HepG2 (cell line): ENCODE measurements around the gene ZNF488. TPM values are rescaled to one million over a fixed set of nuclear protein-coding genes. Genes with fewer than 3 reads are reported as not detected.
A peak's percentile ranks its signal among the peaks of the same experiment; 100 is the strongest.

ENCODE experiments used
- ATAC-seq: fragments of 200-7000 bp; cut with Tn5 transposase; 3 replicates; pipeline ENCODE4 v1.9.1; 2020; ENCODE audit warnings: mild to moderate bottlenecking, moderate library complexity
- BruUV-seq: library from RNA; stranded (reverse); fragments of 400-500 nt; replicated peaks from 2 replicates; lab custom pipeline; 2021; lab: Mats Ljungman, UMichigan
- CTCF ChIA-PET: fragments of 300-600 bp; formaldehyde crosslinking; extraction: SDS; loops from one replicate; lab custom pipeline; 2021; ENCODE audit warnings: low total read pairs, inconsistent platforms, low intra/inter-chr PET ratio; lab: Yijun Ruan, JAX
- POLR2A ChIA-PET: fragments of 350-600 bp; sonication (Branson Sonifier 250); formaldehyde crosslinking; loops from one replicate; lab custom pipeline; 2020; ENCODE audit warnings: antibody characterized with exemption, inconsistent platforms; lab: Yijun Ruan, JAX
- DNase-seq: peaks from one replicate; pipeline ENCODE4 v3.0.0-alpha.2; 2015; ENCODE audit warnings: low spot score
- FAIRE-seq: peaks from 3 replicates; lab custom pipeline; 2011; peaks lifted over from hg19 to GRCh38; lab: Jason Lieb, UNC
- H2AFZ ChIP-seq: one replicate; pipeline ENCODE4 v1.6.1; 2011; ENCODE audit warnings: low read length, inconsistent platforms
- H3K27ac ChIP-seq: fragments of 300-600 bp; 3 replicates; pipeline ENCODE4 v1.8.0; 2011; ENCODE audit warnings: mixed run types, mild to moderate bottlenecking, mixed read lengths, low read length, inconsistent platforms; ENCODE audit not compliant: insufficient read depth; ENCODE audit errors: extremely low read length
- H3K27me3 ChIP-seq, 2 experiments: fragments of 200-600 bp in 1 of 2; 2 replicates in 1 of 2; 3 replicates in 1 of 2; pipeline versions ENCODE4 v1.6.0 to v1.8.0; 2011; ENCODE audit warnings: low read length in 2 of 2, mild to moderate bottlenecking in 2 of 2, moderate library complexity in 2 of 2, inconsistent platforms in 1 of 2; ENCODE audit not compliant: insufficient read depth in 2 of 2, control insufficient read depth in 1 of 2
- H3K36me3 ChIP-seq, 2 experiments: fragments of 200-600 bp in 1 of 2; replicated peaks in 1 of 2; 2 replicates in 1 of 2; 3 replicates in 1 of 2; pipeline versions ENCODE4 v1.5.1 to v1.8.0; 2011; ENCODE audit warnings: low read length in 2 of 2, inconsistent platforms in 1 of 2; ENCODE audit not compliant: insufficient read depth in 2 of 2, control insufficient read depth in 1 of 2
- H3K4me1 ChIP-seq: 2 replicates; pipeline ENCODE4 v1.5.1; 2012; ENCODE audit warnings: low read length, inconsistent platforms; ENCODE audit not compliant: insufficient read depth
- H3K4me2 ChIP-seq: 2 replicates; pipeline ENCODE4 v1.6.0; 2011; ENCODE audit warnings: low read depth, low read length, inconsistent platforms
- H3K4me3 ChIP-seq, 3 experiments: fragments of 200-600 bp in 1 of 3; sonication (generic), shearing (Covaris generic) in 1 of 3; replicated peaks in 1 of 3; 2 replicates each; pipeline ENCODE4 v1.5.1; 2011 to 2016; ENCODE audit warnings: low read length in 3 of 3, inconsistent platforms in 2 of 3, low read depth in 2 of 3, mild to moderate bottlenecking in 2 of 3, control low read depth in 1 of 3, mixed read lengths in 1 of 3; ENCODE audit not compliant: insufficient read depth in 1 of 3
- H3K79me2 ChIP-seq: one replicate; pipeline ENCODE4 v1.6.1; 2011; ENCODE audit warnings: low read length, inconsistent platforms; ENCODE audit not compliant: insufficient read depth
- H3K9ac ChIP-seq: 2 replicates; pipeline ENCODE4 v1.6.0; 2011; ENCODE audit warnings: mild to moderate bottlenecking, low read depth, low read length, inconsistent platforms; ENCODE audit not compliant: insufficient read depth
- H3K9me3 ChIP-seq: 2 replicates; pipeline ENCODE4 v1.5.1; 2012; ENCODE audit warnings: mild to moderate bottlenecking, low read length
- H4K20me1 ChIP-seq: 2 replicates; pipeline ENCODE4 v1.6.0; 2011; ENCODE audit warnings: inconsistent platforms, mild to moderate bottlenecking, low read length, moderate library complexity; ENCODE audit not compliant: insufficient read depth
- CHD4 ChIP-seq: fragments of 200-600 bp; sonication (generic); IDR thresholded peaks from 2 replicates; pipeline ENCODE4 v1.7.0; 2017; ENCODE audit warnings: mild to moderate bottlenecking, low read length, borderline replicate concordance
- FOXA1 ChIP-seq, 2 experiments: fragments of 450-650 bp in 1 of 2; sonication (generic) in 1 of 2; formaldehyde crosslinking in 1 of 2; IDR thresholded peaks; 2 replicates each; pipeline versions ENCODE4 v1.4.0 to v1.6.1; 2016 to 2020; ENCODE audit warnings: missing genetic modification reagents in 1 of 2
- GATA4 ChIP-seq: sonication (generic); IDR thresholded peaks from 2 replicates; pipeline ENCODE4 v1.6.1; 2016; ENCODE audit warnings: antibody characterized with exemption, low read depth, borderline replicate concordance
- MTA3 ChIP-seq: sonication (generic); formaldehyde crosslinking; IDR thresholded peaks from 2 replicates; pipeline ENCODE4 v1.4.0; 2020; ENCODE audit warnings: missing genetic modification reagents
- SNAI1 ChIP-seq: sonication (generic); formaldehyde crosslinking; IDR thresholded peaks from 2 replicates; pipeline ENCODE4 v1.5.0; 2020; ENCODE audit warnings: mild to moderate bottlenecking, missing genetic modification reagents, borderline replicate concordance
- ZFP36L2 ChIP-seq: sonication (generic); formaldehyde crosslinking; IDR thresholded peaks from 2 replicates; pipeline ENCODE4 v1.4.0; 2020; ENCODE audit warnings: missing genetic modification reagents
- ZNF496 ChIP-seq: sonication (generic); formaldehyde crosslinking; IDR thresholded peaks from 2 replicates; pipeline ENCODE4 v1.8.1; 2023; ENCODE audit warnings: mild to moderate bottlenecking, moderate library complexity, missing genetic modification reagents; ENCODE audit not compliant: insufficient replicate concordance
- ZNF569 ChIP-seq: sonication (generic); formaldehyde crosslinking; IDR thresholded peaks from 2 replicates; pipeline ENCODE4 v1.5.0; 2020; ENCODE audit warnings: mild to moderate bottlenecking, missing genetic modification reagents, moderate library complexity, borderline replicate concordance
- ZNF775 ChIP-seq: sonication (generic); formaldehyde crosslinking; IDR thresholded peaks from 2 replicates; pipeline ENCODE4 v1.4.0; 2020; ENCODE audit warnings: missing genetic modification reagents, mild to moderate bottlenecking, moderate library complexity, borderline replicate concordance
- ZSCAN21 ChIP-seq: sonication (generic); formaldehyde crosslinking; IDR thresholded peaks from 2 replicates; pipeline ENCODE4 v1.8.0; 2022; ENCODE audit warnings: mild to moderate bottlenecking, missing genetic modification reagents, moderate library complexity, borderline replicate concordance
- WGBS: methylation state at CpG from one replicate; pipeline ENCODE4 v1.1.6; 2017; ENCODE audit warnings: low lambda C conversion rate; 5-methylcytosine and 5-hydroxymethylcytosine counted together
- in situ Hi-C: cut with HindIII; loops from 2 replicates; pipeline ENCODE4 v1.10.0; 2017; ENCODE audit warnings: low pct_unique_long_range_greater_than_20kb; ENCODE audit not compliant: extremely low pct_ligation_motif_present
- intact Hi-C: fragments of 100-400 bp; cut with micrococcal nuclease; formaldehyde crosslinking; loops from one replicate; pipeline ENCODE4 v1.10.0; 2022; ENCODE audit not compliant: unreplicated experiment
- polyA plus RNA-seq, 8 experiments: library from polyadenylated mRNA; depleted of rRNA in 3 of 8; stranded (reverse) in 7 of 8; unstranded in 1 of 8; fragments of >200 nt; fragmentation: Illumina TruSeq in 4 of 8; extraction: Trizol in 4 of 8; gene quantifications; 2 replicates each; pipeline versions ENCODE4 v1.2.1 to v1.2.3, GENCODE V29; 2011 to 2016; ENCODE audit warnings: low read depth in 4 of 8, missing spikeins in 1 of 8, mixed read lengths in 1 of 8; ENCODE audit not compliant: insufficient read depth in 1 of 8
- total RNA-seq, 5 experiments: library from RNA; depleted of rRNA; stranded (reverse); fragments of >200 nt; fragmentation: Illumina TruSeq; extraction: Trizol; gene quantifications; 2 replicates each; pipeline ENCODE4 v1.2.3, GENCODE V29; 2016; ENCODE audit warnings: low read depth in 1 of 5
- TF ChIP-seq, protein P1 (sequence below): sonication (generic); formaldehyde crosslinking; IDR thresholded peaks from 2 replicates; pipeline ENCODE4 v1.5.0; 2020; ENCODE audit warnings: missing genetic modification reagents, mild to moderate bottlenecking, borderline replicate concordance
- TF ChIP-seq, protein P2 (sequence below): sonication (generic); formaldehyde crosslinking; IDR thresholded peaks from 2 replicates; pipeline ENCODE4 v1.5.0; 2020; ENCODE audit warnings: mild to moderate bottlenecking, missing genetic modification reagents, borderline replicate concordance
- TF ChIP-seq, protein P3 (sequence below): sonication (generic); formaldehyde crosslinking; IDR thresholded peaks from 2 replicates; pipeline ENCODE4 v1.4.0; 2020; ENCODE audit warnings: mild to moderate bottlenecking, missing genetic modification reagents

The ZNF488 gene
- total and polyA plus RNA-seq, 2 of the 13 experiments (the other 11 are each of a cell fraction or from before 2014, with no cell fraction given), result 0.13 to 0.15 TPM

DNA sequence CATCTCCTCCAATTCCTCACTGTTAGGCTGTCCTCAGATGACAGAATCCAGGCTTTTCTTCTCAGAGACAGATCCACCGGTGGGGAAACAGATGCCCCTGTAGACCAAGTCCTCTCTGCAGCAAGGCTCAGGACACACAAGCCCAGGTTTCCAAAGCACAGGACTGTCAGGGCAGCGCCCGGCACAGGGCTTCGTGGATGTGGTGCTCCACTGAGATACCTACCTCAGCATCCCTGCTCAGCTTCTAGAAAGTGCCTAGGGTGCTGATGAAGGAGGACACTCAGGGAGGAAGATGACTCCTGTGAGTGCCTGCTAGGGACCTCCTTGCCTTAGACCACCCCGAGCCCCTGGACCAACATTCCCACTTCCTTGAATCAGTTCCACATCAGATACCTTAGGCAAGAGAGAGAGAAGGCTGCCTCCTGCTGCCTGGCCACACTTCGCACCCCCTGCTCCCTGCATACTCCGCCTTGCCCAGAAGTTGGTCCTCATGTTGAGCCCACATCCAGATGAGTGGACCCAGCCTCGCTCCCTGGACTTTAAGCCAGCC, 44.8 kb downstream of the ZNF488 start:
- no peak for TF ChIP-seq FOXA1 (IDR thresholded peaks at IDR 0.05)
- no peak for TF ChIP-seq FOXA1 (CRISPR knock-in tag; IDR thresholded peaks at IDR 0.05)
- TF ChIP-seq ZFP36L2 (CRISPR knock-in tag), result no peak
- TF ChIP-seq GATA4, result no peak
- TF ChIP-seq ZSCAN21 (CRISPR knock-in tag), result no peak
- TF ChIP-seq SNAI1 (CRISPR knock-in tag), result no peak
- no peak for TF ChIP-seq ZNF569 (CRISPR knock-in tag)
- no peak for TF ChIP-seq MTA3
- no peak for TF ChIP-seq ZNF775 (CRISPR knock-in tag)
- TF ChIP-seq ZNF496 (CRISPR knock-in tag), result no peak
- TF ChIP-seq, protein P1, sequence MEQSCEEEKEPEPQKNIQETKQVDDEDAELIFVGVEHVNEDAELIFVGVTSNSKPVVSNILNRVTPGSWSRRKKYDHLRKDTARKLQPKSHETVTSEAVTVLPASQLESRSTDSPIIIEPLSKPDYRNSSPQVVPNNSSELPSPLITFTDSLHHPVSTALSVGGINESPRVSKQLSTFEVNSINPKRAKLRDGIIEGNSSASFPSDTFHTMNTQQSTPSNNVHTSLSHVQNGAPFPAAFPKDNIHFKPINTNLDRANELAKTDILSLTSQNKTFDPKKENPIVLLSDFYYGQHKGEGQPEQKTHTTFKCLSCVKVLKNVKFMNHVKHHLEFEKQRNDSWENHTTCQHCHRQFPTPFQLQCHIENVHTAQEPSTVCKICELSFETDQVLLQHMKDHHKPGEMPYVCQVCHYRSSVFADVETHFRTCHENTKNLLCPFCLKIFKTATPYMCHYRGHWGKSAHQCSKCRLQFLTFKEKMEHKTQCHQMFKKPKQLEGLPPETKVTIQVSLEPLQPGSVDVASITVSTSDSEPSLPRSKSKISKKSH (CRISPR knock-in tag), result no peak
- TF ChIP-seq CHD4, result no peak
- TF ChIP-seq, protein P2, sequence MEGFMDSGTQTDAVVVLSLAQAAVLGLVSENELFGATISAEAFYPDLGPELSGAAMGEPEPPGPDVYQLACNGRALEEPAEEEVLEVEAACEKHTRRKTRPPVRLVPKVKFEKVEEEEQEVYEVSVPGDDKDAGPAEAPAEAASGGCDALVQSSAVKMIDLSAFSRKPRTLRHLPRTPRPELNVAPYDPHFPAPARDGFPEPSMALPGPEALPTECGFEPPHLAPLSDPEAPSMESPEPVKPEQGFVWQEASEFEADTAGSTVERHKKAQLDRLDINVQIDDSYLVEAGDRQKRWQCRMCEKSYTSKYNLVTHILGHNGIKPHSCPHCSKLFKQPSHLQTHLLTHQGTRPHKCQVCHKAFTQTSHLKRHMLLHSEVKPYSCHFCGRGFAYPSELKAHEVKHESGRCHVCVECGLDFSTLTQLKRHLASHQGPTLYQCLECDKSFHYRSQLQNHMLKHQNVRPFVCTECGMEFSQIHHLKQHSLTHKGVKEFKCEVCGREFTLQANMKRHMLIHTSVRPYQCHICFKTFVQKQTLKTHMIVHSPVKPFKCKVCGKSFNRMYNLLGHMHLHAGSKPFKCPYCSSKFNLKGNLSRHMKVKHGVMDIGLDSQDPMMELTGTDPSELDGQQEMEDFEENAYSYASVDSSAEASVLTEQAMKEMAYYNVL (CRISPR knock-in tag), result no peak
- TF ChIP-seq, protein P3, sequence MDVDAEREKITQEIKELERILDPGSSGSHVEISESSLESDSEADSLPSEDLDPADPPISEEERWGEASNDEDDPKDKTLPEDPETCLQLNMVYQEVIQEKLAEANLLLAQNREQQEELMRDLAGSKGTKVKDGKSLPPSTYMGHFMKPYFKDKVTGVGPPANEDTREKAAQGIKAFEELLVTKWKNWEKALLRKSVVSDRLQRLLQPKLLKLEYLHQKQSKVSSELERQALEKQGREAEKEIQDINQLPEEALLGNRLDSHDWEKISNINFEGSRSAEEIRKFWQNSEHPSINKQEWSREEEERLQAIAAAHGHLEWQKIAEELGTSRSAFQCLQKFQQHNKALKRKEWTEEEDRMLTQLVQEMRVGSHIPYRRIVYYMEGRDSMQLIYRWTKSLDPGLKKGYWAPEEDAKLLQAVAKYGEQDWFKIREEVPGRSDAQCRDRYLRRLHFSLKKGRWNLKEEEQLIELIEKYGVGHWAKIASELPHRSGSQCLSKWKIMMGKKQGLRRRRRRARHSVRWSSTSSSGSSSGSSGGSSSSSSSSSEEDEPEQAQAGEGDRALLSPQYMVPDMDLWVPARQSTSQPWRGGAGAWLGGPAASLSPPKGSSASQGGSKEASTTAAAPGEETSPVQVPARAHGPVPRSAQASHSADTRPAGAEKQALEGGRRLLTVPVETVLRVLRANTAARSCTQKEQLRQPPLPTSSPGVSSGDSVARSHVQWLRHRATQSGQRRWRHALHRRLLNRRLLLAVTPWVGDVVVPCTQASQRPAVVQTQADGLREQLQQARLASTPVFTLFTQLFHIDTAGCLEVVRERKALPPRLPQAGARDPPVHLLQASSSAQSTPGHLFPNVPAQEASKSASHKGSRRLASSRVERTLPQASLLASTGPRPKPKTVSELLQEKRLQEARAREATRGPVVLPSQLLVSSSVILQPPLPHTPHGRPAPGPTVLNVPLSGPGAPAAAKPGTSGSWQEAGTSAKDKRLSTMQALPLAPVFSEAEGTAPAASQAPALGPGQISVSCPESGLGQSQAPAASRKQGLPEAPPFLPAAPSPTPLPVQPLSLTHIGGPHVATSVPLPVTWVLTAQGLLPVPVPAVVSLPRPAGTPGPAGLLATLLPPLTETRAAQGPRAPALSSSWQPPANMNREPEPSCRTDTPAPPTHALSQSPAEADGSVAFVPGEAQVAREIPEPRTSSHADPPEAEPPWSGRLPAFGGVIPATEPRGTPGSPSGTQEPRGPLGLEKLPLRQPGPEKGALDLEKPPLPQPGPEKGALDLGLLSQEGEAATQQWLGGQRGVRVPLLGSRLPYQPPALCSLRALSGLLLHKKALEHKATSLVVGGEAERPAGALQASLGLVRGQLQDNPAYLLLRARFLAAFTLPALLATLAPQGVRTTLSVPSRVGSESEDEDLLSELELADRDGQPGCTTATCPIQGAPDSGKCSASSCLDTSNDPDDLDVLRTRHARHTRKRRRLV, result no peak
- TF ChIP-seq, all 625 proteins: peak for 0
- ChIA-PET CTCF (interaction anchor here (2.3 kb wide), 1 partner anchor 292 kb away, joined by 9 read pairs; no protein-coding TSS in a partner anchor), POLR2A (no interaction called here)
- FAIRE-seq (no peak), ATAC-seq (peak; percentile 28; the same call in 1 of the 3 replicates), DNase-seq (no peak)
- intact Hi-C loops (no loop called here), in situ Hi-C loops (no loop called here)
- Histone ChIP-seq H3K9ac (no peak overlapping the region), H3K4me2 (no peak overlapping the region), H4K20me1 (no peaks in the 10 kb centered on the region), H3K79me2 (no peaks in the 10 kb centered on the region), H3K4me3 (no peak overlapping the region), H3K27me3 (peaks cover 0 to 10% of the 10 kb centered on the region in 2 experiments; a peak in 1 of 5 replicates), H3K4me1 (no peaks in the 10 kb centered on the region), H2AFZ (no peak overlapping the region), H3K36me3 (no peaks in the 10 kb centered on the region), H3K27ac (no peak overlapping the region), H3K9me3 (no peaks in the 10 kb centered on the region)
- 24% methylated on average over 8 of the region's 8 CpGs for WGBS
- BruUV-seq, result no TSS peak
